HG03060 (cell line): ENCODE results near the gene GLI2.

ENCODE experiments used
- ATAC-seq: cut with Tn5 transposase; IDR thresholded peaks from one replicate; pipeline ENCODE4 v1.9.1; 2021; ENCODE audit warnings: low read depth, moderate number of reproducible peaks; ENCODE audit not compliant: unreplicated experiment

GLI2 gene

DNA sequence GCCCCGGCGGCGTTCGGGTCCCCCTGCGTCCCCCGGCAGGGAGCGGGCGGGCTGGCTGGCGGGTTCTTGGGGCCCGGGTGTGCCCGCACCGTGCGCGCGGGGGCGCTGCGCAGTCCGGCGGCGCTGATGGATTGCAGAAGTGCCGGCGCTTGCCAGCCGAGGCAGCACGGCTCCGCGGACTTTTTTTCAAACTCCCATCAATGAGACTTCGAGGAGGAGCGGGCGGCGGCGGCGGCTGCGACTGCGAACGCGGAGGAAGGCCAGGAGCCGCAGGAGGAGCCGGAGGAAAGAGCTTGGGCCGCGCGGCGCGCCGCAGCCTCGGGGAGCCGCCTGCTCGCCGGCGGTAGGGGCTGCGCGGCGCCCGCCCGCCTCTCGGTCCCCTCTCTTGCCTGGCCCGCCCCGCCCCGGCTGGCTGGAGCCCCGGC is at the start of gene GLI2:
TSS of gene GLI2 (plus strand) at position 123 of the 425 bp plus-strand sequence. CDS start 61,453 bp downstream, outside the sequence.
- no peak for ATAC-seq

DNA sequence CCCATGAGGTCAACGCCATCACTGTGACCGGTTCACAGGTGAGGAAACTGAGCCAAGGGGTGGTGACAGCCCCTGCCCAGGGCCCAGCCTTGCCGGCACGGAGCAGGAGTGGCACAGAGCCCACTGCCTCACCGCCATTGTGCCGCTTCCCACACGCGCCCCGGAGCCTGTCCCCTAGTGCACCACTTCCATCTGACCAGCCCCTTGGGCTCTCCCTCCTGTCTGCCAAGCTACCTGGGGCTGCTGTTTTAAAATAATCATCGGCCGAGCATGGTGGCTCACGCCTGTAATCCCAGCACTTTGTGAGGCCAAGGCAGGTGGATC is 49.7 kb upstream of the GLI2 start:
- ATAC-seq: no peak

DNA sequence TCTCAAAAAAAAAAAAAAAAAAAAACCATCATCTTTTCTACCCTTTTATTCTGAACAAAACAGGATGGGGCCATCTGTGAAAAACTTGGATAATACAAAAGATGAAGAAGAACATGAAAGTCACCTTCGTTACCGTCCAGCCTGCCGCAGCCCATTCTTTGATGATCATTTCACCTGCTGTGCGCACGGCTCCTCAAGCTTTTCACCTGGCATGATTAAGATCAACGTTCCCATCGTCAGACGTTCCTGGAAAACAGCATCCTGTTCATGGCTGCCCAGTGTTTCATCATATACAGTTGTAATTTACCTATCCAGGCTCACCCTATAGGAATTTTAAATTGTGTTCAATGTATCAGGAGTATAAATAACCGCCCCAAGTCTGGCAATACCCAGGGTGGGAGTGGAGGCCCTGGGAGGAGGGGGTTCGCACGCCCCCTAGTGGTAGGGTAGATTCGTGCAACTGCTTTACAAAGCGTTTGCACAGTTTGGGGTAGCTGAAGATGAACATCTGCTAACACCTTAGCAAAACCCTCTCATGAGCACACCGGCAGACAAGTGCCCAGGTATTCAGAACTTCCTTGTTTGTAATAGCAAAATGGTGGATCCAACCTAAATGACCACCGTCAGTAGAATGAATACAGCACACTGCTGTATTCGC is 49.0 kb upstream of the GLI2 start:
- no peak for ATAC-seq

DNA sequence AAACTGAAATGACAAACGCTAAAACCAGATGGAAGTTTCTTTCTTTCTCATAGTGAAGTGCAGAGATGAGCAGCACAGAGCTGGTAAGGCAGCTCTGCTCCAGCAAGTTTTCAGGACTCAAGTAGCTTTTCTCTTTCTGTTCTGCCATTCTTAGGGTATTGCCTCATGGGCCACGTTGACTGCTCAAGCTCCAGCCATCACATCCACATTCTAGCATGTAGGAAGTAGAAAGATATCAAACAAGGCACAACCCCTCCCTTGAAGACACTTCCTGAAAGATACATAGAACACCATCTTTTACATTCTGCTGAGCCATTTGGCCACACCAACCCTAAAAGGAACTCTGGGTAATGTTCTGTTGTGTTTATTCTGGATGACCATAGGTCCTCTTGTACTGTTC is 48.5 kb upstream of the GLI2 start:
- no peak for ATAC-seq

DNA sequence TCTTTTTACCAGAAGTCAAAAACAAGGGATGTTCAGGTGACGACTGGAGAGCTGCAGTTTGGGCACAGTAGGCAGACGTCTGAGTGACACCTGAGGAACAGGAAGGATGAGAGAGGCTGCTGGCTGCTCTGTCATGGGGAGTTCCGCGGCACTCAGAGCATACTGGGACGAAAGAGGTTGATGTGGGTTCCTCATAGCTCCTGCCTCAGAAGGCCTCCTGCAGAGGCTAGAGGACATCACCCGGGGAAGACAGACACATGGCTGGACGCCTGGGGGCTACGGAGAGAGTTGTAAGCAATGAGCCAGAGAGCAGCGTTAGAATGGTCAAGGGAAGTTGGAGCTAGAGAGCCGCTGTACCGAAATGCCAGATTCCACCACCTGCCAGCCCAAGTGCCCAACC is 45.1 kb upstream of the GLI2 start:
- no peak for ATAC-seq

DNA sequence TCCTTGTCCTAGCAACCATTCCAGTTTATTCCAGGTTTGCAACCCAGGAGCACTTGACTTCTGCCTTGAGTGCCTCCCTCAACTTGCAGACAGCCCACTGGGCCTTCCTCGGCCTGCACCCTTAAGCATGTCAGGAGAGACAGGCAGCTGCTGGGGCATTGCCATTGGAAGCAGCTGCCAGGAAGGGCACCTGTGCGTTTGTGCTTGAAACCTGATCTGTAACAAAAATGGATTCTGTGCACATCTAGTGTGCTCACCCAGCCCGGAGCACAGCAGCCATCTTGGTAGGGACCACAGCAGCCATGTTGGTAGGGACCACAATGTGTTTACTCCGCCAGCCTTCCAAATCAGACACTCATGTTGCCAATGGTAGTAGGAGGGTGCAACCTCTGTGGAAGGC is 44.3 kb upstream of the GLI2 start:
- no peak for ATAC-seq

DNA sequence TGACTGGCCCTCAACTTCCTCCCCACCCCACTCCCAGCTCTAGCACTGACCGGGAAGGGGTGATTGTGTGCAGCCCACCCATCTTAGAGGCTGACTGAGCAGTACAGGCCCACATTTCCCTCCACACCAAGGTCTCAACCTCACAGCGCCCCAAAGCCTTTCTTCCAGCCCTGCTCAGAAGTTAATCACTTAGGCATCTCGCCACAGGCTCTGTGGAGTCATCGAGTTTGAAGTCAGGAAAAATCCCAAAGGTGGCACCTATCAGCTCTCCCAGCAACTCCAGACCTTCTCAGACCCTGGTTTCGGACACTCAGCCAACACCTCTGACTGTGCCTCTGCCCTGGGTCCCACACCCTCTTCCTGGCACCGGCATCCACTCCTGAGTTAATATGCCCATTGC is 43.0 kb upstream of the GLI2 start:
- no peak for ATAC-seq

DNA sequence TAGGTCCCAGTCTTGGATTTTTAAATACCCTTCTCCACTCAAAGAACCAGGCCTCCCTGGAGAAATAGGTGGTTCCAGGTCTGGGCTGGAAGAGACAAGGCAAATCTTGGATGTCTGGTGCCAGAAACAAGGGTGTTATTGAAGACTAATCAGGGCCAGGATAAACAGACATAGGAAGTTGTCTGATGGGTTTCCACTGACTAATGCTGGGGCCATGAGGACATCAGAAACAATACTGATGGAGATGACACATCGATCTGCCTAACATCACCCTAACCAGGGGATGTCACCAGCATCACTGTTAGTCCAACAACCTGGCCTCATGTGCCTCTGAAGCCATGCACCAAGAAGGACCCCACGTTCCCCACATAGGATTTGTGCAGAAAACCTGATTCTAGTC is 42.5 kb upstream of the GLI2 start:
- ATAC-seq: no peak

DNA sequence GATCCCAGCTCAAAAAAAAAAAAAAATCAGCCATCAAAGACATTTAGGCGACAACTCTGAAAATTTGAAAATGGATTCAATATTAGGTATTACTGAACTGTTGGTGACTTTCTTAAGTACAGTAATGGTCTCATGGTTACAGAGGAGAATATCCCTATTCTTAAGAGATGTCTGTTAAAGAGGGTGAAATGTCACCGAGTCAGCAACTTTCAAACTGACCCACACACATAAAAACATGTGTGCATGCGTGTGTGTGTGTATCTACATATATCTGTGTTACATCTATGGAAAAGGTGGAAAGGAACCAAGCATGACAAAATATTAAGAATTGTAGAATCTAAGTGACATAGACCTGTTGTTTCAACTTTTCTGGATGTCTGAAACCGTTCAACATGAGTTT is 41.6 kb upstream of the GLI2 start:
- ATAC-seq: no peak

DNA sequence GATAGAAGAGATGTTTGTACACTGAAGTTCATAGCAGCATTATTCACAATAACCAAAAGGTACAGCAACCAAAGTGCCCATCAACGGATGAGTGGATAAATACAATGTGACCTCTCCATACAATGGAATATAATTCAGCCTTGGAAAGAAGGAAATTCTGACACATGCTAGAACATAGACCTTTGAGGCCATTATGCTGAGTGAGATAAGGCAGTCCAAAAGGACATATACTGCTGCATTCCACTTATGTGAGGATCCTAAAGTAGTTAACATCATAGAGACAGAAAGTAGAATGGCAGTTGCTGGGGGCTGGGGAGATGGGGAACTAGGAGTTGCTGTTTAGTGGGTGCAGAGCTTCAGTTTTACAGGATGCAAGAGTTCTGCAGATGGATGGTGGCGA is 38.2 kb upstream of the GLI2 start:
- ATAC-seq: no peak

DNA sequence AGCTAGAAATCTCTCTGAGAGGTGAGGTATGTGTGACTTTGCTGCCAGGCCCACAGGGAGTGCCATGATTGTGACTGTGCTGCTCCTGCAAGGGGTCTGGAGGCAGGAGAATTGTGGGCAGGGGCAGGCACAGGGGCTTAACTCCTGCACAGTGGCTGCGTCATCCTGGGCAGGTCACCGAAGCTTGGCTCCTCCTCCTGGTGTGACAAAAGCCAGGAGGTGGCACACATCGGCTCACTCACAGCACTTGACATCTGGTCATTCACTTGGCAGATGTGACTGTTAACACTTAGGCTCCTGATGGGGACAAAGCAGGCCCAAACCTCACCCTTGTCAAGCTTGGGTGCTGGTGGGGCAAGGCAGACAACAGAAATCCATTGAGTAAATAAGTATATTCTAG is 36.4 kb upstream of the GLI2 start:
- ATAC-seq: no peak

DNA sequence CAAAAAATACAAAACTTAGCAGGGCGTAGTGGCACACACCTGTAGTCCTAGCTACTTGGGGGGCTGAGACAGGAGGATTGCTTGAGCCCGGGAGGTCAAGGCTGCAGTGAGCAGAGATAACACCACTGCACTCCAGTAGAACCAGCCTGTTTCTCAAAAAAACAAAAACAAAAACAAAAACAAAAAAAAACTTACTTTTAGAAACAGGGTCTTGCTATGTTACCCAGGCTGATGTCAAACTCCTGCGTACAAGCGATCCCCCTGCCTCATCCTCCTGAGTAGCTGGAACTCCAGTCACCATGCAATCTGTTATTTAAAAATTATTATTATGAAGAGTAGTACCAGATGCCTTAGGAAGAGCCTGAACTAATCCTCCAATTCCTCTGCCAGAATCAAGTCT is 35.0 kb upstream of the GLI2 start:
- ATAC-seq: no peak

DNA sequence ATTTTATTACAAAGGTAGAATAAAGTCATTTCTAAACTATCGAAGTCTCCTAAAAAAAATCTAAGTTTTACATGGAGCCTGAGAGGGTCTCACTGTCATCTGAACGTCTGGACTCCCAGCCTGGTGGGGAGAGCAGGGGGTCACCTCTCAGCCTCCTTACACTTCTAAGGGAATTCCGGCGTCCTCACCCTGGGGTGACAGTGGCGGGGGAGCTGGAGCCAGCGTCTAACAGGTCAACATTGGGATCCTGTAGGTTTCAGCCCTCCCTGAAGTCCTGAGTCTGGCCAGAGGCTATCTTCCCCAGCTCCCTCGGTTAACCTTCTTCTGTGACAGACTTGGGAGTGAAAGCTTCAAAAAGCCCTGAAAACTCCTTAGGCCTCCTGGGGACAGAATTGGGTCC is 34.6 kb upstream of the GLI2 start:
- no peak for ATAC-seq

DNA sequence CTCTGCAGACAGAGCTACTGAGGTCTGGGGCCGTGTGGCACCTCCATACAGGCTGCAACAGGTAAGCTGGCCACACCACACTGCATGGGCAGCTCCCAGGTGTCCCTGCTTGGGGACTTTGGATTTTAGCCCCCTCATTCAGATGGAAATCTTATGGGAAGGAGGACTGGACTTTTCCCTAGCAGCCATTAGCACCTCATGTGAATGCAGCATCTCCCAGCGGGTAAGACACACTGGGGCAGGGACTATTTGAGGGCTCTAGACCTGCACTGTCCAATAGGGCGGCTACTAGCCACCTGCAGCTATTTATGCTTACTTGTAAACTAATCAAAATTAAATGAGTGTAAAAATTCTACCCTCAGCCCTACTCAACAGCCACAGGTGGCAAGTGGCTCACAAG is 34.2 kb upstream of the GLI2 start:
- ATAC-seq: no peak

DNA sequence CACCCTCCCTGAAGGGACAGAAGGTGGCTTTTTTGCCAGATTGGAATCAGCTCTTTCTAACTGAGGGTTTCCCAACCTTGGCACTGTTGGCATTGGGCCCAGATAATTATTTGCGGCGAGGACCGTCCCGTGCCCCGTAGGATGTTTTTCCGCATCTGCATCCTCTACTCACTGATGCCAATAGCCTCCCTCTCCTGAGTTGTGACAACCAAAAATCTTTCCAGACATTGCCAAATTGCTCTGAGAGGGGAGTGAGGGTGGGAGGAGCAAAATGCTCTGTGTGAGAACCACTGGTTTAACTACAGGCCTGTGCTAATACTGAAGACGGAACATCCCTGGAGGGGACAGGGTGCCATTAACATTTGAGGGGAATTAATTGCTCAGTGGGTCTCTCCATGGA is 33.6 kb upstream of the GLI2 start:
- ATAC-seq: no peak

DNA sequence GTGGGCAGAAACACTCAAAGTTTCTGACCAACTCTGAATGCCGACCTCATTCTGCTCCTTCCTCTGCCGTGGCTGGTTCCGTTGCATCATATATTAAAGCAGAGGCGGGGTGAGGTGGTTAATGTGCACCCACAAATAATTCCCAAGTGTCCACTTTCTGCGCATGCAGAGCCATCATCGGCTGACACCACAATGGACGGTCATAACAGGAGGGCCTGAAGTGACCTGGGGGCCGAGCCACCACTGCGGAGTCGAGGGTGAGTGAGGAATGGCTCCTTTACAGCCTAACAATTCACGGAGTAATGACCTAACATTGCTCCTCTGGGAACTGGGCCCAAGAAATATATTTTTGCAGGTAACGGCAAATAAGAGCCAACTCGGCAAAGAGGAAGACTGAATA is 32.9 kb upstream of the GLI2 start:
- ATAC-seq: no peak

DNA sequence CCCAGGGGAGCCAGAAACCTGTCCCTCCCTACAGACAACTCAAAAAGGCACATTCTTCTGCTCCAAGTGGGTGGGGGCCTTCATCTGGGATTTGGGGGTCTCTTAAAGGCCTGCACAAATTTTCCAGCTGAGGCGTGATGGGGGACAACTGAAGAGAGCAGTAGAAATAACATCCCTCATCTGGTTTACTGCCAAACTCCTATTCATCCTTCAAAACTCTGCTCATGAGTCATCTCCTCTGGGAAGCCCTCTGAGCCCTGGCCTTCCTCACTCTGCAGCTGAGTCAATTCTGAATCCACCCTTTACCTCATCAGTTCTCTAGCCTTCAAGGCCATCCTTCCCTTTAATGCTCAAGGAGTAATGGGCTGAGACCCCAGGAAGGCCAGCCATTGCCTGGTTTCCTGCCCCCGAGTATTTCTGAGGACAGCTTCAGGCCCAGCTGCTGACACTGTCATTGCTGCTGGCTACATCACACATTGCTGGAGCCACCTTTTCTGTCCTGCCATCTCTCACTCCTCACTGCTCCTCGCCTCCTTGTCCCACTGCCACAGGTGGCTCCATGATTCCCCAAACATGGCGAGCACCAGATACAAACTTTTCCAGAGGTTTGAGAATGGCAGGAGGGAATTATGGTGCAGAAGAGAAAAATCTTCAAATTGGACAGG is 32.2 kb upstream of the GLI2 start:
- no peak for ATAC-seq

DNA sequence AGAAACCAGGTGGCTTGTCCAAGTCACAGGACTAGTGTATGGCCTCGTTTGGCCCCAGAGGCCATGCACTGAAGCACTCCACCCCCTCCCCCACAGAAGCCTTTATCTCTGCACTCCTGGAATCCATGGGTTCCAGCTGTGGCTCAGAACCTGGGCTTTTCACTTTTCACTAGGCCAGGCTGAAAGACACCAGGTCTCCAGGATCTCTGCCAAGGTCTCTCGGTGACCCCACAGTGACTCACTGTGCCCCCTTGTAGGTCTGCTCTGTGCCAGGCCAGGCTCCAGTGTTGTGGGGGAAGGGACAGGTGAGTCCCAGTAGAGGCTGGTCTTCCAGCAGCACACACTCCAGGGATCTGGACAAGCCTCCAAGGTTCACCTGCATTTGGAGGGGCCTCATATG is 31.0 kb upstream of the GLI2 start:
- ATAC-seq: no peak

DNA sequence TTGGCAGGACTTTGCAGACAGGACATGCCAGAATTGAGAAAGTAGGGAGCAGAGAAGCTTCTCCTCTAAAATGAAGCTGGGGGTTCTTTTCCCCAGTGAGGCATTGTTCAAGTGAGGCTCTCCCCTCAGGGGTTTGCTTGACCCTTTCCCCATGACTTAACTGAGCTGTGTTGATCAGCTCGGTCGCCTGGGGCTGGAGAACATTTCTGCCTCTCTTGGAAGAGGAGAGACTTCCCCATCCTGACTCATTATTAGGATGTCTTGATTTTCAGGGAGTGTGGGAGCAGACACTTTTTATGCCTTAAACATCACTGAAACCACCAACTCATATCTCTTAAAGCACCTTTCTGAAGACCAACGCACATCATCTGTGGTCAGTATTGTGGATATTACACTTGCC is 27.9 kb upstream of the GLI2 start:
- ATAC-seq: no peak

DNA sequence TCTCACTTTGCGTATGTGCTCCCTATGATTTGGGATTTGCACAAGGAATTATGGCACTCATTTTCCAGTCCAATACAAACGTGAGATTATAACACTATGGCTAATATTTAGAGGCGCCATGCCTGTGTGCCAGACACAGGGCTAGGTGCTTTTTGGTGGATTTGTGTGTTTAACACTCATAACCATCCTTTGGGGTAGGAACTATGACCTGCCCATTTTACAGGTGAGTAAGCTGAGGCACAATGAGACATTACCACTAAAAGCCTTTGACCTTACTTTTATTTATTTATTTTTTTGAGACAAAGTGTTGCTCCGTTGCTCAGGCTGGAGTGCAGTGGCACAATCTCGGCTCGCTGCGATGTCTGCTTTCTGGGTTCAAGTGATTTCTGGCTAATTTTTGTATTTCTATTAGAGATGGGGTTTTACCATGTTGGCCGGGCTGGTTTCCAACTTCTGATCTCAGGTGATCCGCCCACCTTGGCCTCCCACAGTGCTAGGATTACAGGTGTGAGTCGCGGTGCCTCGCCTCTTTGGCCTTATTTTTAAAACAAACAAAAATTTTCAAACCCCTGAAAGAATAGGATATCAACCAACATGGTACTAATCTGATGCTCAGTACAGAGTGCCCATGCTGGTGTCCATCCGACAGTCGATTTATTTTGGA is 26.6 kb upstream of the GLI2 start:
- ATAC-seq: no peak

DNA sequence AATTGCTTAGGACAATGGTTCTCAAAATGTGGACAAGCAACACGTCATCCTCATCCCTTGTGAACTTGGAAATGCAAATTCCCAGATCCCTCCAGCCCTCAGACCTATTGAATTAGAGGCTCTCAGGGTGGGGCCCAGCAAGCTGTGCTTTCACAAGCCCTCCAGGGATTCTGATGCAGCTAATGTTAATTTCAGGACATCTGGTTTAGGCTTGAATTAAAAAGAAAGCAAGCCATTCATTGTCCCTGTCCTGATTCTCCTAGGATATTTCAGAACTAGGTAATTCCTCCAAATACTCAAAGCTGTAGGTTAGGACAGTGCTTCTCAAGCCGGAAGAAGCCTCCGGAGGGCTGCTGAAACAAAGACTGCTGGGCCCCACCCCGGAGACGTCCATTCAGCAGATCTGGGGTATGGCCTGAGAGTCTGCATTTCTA is 26.0 kb upstream of the GLI2 start:
- no peak for ATAC-seq

DNA sequence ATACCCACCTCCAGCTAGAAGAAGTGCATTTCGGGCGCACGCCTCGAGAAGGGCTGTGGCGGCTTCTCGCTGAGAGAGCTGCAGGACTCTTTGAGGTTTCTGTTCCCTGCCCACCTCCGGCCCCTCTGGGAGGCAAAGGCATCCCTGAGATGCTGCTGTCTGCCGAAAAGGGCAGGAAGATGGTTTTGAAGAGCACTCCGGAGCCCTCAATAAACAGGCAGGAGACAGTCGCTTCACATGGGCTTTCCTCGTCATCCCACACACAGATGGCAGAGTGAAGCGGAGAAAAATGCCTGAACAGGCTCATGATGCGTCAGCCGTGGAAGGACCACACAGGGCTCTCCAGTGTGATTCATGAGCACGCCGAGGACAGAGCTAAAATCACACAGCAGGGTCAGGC is 25.4 kb upstream of the GLI2 start:
- ATAC-seq: no peak
